ENCODE results near the gene LMTK2.

LMTK2 gene

DNA sequence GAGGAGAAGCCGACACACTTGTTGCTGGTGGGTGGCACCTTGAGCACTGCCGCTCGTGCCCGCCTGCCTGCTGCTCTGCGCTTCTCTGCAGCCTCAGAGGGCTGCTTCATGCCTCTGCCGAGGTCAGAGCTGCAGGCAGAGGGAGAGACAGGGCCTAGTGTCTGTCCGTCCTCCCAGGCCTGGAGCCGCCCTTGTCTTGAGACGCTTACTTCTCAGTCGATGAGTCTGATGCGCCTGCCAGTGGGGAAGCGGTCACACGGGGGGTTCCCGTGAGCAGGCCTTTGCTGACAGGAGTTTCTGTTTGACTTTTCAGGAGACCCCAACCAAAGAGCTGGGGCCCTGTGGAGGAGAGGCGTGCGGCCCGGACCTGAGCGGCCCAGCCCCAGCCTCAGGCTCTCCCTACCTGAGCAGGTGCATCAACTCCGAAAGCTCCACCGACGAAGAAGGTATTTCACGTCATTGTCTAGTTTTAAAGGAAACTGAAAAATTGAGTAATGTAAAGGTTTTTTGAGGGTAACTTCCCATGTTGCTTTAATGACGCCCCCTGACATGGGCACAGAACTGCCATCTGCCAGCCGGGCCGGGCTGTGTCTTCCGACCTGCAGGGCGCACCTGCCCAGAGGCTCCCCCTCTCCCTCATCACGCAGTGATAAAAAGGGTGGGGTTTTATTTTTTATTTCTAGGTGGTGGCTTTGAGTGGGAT, 96.8 kb downstream of the LMTK2 start:
- no peak for DNase-seq (ENCODE audit: low read depth, low spot score)

GRCh38 chr7:98203964-98204605, 97.4 kb downstream of the LMTK2 start:
- DNase-seq (ENCODE audit: low read depth, low spot score): no peak

DNA sequence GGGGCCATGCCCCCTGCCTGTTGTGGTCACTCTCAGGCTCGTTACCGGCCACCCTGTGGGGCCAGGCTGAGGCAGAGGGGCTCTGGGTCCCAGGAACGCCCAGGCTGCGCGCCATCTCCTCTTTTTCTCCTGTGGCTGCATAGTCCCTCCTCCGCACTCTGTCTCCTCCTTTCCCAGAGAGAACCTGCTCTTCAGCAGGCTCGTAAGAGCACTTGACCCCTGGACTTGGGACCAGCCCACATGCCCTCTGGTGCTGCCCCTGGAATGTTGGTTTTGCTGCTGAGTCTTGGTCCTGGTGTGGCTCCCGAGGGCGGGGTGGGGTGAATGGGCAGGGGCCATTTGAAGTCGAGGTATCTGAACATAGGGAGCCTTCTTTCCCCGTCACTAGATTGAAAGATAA, 98.0 kb downstream of the LMTK2 start:
- no peak for DNase-seq (ENCODE audit: low read depth, low spot score)

GRCh38 chr7:98205162-98205845, 98.6 kb downstream of the LMTK2 start:
- DNase-seq (ENCODE audit: low read depth, low spot score): no peak

DNA sequence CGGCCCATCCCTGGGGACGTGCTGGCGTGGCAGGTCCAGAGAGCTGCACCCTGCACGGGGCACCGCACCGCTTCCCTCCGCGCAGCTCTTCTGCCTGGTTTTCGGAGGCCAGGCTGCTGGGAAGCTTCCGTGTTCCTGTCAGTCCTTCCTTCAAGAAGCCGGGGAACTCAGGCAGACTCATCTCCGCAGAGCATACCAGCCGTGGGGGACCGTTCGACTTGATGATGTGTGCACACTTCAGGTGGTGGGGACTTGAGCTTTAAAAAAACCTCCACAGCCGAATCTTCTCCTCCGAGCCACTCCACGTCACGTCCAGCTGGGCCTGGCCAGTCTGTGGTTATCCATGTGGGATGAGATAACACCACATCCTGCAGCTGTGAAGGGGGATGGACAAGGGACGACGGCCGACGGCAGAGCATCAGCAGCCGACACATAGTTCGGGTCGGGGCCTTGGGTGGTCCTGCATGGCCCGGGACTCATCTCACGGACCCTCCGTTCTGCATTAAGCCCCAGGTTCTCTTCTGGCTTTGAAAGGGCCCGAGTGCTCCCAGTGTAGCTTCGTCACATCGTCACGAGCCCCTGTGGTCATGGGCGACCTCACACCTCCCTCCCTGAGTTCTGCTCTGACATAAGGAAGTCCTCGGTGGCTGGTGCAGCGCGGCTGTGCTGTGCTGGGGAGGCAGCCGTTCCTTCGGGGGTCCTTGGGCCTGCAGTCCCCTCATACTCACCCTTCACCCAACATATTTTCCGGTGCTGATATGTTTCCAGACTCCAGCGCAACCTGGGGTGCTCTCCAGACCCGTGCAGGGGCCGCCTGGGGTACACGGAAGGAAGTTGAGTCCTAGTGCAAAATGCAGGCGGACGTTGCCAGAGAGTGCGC, 100.0 kb downstream of the LMTK2 start:
- DNase-seq (ENCODE audit: low read depth, low spot score): no peak

- DNase-seq (ENCODE audit: low read depth, low spot score): no peak
These were observed 102.7 kb downstream of the LMTK2 start for GRCh38 chr7:98209166-98209920.

GRCh38 chr7:98210513-98211220, 104.0 kb downstream of the LMTK2 start:
- DNase-seq (ENCODE audit: low read depth, low spot score): no peak

- no peak for DNase-seq (ENCODE audit: low read depth, low spot score)
These were observed 104.6 kb downstream of the LMTK2 start, which contains the start of gene BHLHA15 for GRCh38 chr7:98211221-98211675. Gene BHLHA15 (plus strand): TSS chr7:98211439. CDS start chr7:98212310, 871 bp downstream.

- no peak for DNase-seq (ENCODE audit: low read depth, low spot score)
These were observed 105.2 kb downstream of the LMTK2 start for GRCh38 chr7:98211676-98212531.

GRCh38 chr7:98212532-98213041, 105.9 kb downstream of the LMTK2 start:
- DNase-seq (ENCODE audit: low read depth, low spot score): no peak

DNA sequence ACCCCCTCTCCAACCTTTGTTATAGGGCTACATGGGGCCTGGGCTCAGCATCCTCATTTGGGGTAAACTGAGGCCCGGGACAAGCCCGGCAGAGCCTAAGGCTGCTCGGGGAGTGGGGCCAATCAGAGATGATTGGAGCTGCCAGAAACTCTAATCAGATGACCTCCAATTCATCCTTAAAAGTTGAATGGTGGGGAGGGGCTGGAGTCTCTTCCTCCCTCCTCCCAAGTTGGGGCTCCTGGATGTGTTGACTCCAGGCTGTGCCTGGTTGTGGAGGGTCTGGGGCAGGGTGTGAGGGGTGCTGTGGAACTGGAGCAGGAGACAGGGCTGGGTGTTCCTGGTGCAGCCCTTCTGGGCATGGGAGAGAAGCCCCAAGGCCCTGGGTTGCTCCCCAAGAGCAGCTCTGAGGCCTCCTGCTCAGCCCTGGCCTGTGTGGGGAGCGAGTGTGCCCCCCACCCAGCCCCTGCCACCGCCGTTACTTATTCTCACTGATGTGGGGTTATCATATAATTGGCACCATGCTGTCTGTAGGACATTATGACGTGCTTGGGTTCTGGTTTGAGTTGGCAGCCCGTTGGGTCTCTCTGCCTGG, 106.7 kb downstream of the LMTK2 start:
- DNase-seq (ENCODE audit: low read depth, low spot score): no peak

DNA sequence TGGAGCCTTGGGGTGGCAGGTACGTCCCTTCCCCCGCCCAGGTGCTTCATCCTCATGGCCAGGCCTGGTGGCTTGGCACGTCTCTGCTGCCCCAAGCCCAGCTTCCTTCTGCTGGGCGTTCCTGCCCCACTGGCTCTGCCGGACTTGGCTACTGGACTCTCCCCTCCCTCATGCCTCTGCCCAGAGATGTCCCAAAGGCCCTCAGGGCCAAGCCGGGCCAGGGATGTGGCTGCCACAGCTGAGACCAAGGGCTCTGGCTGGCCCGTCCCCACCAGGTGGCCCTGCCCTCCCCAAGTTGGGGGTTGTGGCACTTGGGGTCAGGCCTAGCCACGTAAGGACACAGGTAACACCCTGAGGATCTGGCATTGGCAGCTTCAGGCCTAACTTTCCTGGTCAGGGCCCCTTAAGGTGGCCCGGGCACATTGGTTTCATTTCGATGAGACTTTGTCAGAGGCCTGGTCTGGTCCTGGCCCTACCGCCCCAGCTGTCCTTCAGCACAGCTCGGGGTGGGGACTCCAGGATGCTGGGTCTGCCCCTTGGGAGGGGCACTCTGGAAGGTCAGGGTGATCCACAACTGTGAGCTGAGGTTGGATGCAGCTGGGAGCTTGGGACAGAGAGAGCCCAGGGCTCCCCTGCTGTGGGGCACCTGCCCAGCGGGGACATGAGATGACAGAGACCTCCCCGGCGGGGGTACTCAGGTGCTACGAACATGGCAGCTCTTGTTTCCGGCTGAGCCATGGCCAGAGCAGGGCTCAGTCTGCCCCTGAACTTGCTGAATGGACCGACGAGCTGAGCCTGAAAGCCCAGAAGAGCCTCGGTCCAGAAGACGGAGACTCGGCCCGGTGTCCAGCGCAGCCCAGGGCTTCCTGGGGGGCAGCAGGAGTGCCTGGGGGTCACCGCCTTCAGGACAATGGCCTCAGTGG, 107.5 kb downstream of the LMTK2 start:
- DNase-seq (ENCODE audit: low read depth, low spot score): no peak

GRCh38 chr7:98214811-98215321, 108.2 kb downstream of the LMTK2 start:
- DNase-seq (ENCODE audit: low read depth, low spot score): no peak

DNA sequence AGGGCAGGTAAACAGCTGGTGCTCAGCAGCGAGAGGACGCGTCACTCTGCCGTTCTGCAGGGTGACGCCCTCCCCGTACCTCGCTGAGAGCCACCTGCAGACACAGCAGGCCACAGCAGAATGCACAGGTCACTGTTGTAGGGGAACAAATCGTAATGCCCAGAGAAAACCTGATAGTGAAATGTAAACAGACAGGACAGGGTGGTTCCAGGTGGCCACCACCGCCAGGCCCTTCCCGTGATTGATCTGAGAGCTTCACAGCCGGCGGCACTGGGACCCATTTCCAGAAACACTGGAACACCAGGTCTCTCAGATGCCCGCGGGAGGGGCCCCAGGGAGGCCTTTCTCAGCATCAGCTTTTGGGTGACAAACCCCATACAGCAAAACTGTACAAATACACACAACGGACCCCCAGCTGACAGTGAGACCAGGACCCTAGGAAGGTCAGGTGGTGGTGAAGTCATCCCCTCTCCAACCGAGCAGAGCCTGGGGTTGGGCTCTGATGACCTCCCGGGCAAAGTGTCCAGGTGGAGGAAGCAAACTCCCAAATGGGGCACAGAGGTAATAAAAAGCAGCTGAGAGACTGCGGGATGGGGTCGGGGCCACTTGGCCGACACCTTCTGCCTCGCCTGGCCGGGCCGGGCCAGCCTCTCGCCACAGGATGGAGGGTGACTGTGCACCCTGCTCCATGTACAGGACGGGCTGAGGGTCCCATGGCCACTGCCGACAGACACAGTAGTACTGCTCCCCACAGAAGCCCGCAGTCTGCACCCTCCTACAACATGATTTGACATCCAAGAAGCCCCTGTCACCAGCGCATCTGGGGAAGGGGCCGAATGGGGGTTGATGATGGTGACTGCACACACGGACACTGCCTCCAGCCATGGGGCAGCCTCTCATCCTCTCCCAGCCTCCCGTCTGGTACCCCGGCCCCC, 109.2 kb downstream of the LMTK2 start:
- DNase-seq (ENCODE audit: low read depth, low spot score): no peak

DNA sequence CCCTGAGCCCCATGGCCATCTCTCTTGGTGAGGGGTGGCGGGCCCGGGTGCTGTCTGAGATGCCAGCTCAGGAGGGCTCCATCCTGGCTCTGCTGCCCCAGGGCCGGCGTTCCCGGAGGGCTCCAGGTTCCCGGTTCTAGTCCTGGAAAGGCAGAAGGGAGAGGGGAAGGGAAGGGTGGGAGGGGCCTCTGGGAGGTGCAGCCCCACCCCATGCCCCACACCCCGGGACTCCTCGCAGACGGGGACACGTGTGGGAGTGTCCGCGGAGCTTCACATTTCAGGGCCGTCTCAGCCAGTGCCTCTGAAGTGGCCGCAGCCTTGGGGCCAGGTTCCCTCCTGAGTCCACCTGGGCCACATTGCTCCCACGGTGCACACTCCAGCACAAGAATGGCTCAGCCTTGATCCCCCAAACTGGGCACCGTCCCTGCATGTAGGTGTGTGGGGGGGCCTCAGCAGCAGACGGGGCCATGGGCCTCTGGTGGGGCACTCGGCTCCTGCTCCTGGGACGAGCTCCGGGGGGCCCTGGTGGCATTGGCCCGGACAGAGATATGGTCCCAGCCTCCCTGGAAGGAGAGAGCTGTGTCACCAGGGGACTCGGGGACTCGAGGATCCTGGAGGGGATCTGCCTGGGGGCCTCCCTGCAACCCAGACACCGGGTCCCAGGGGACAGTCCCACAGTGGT, 110.4 kb downstream of the LMTK2 start:
- DNase-seq (ENCODE audit: low read depth, low spot score): no peak
